GM18499 (cell line): ENCODE measurements around the gene HOXC6.

Experiments
- ATAC-seq: cut with Tn5 transposase; IDR thresholded peaks from one replicate; pipeline ENCODE4 v1.9.1; 2021; ENCODE audit warnings: moderate number of reproducible peaks; ENCODE audit not compliant: insufficient read depth, unreplicated experiment

The HOXC6 gene

GRCh38 chr12:54028314-54029201 is at the start of gene HOXC6:
Gene HOXC6, plus strand, starts transcription at chr12:54028440. Its CDS starts 82 bp downstream, at chr12:54028522.
- no peak for ATAC-seq

GRCh38 chr12:53978477-53979356 is 49.5 kb upstream of the HOXC6 start:
- no peak for ATAC-seq

GRCh38 chr12:53980104-53980801 is 48.0 kb upstream of the HOXC6 start:
- no peak for ATAC-seq

DNA sequence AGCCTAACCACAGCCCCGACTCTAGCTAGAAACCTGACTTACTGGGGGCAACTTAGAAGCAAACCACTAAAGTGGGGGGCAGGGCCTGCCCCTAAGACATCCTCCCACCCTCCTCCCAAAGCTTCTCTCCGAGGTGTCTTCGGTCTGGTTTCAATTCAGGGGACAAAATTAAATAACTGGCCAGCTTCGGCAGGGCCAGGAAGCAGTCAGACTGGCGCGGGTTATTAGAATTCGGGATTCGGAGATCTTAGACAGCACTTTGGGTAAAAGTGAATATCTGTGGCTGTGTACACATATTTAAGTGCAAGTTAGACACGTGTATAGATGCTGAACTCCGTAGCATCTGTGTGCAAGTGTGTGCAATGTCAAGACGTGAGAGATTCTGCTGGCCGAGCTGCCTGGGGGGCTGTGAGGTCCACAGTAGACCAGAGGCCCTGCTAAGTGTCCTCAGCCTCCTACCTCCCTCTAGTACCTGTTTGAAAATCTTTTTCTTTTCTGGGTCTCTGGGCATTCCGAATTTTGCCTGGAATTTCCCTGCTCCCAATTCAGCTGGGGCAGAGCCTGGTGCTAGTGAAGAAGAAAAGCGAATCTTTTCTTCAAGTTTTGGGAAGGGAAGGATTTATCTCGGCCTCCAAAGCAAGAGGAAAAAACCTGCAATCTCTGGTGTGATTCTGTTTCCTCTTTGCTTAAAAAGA is 47.3 kb upstream of the HOXC6 start:
- ATAC-seq: no peak

- no peak for ATAC-seq
These were observed 46.3 kb upstream of the HOXC6 start for GRCh38 chr12:53981634-53982565.

DNA sequence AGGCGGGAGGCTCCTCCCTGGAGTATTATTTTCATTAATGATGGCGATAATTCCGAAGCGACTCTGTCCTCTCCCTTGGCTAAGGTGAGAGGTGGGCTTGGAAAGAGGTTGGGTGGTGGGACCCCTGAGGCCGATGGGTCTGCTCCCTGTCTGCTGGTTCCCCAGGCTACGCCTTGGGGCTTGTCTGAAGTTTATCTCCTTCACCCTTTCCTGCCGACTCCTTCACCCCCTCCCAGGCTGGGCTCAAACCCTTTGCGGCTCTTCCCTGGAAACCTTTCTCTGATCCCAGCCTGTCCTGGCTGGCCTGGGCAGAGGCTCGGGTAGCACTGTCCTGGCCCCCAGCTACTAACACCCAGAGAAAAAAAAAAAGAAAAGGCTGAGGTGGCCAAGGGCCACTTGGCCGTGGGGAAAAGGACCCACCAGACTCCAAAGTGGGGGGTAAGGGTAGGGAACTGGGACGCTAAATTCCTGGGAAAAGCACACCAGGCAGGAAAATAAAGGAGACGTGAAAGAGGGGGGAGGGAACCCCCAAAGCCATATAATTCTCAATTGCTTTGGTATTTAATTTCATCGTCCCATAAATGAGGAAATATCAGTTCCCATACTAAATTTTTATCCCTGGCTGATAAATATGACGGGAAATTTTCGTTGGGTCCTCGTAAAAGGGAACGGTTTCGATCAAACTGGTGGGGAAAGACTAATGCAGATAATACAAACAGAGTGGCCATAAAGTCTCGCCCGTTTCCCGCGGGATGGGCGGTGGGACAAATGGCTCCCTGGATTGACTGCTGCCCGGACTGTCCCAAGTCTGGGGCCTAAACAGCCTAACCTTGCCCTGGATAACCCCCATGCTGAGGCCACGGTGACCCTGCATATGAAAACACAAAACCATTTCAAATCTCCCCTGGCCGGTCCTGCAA is 45.3 kb upstream of the HOXC6 start:
- ATAC-seq: no peak

DNA sequence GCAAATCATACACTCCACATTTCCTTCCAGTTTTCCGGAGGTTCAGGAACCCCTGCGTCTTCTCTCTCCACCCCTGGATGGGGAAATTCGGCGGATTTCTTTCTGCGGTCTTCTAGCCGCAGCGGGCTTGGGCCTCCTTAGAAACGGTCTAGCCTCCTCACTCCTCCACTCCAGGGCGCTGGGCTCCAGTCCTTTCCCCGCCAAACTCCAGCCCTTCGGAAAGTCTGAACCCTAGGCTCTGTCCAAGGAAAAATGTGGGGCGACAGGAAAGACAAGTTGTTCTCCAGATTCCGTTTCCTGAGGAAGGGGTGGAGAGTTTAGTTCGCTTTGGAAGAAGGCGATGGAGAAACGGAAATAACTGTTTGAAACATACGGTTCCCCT is 44.7 kb upstream of the HOXC6 start:
- ATAC-seq: no peak

- no peak for ATAC-seq
These were observed 44.2 kb upstream of the HOXC6 start for GRCh38 chr12:53983950-53984572.

GRCh38 chr12:53984901-53985691 is 43.1 kb upstream of the HOXC6 start, which contains the start of gene HOXC10:
Gene HOXC10, plus strand, starts transcription at chr12:53985146. Its CDS starts 114 bp downstream, at chr12:53985260.
- no peak for ATAC-seq

DNA sequence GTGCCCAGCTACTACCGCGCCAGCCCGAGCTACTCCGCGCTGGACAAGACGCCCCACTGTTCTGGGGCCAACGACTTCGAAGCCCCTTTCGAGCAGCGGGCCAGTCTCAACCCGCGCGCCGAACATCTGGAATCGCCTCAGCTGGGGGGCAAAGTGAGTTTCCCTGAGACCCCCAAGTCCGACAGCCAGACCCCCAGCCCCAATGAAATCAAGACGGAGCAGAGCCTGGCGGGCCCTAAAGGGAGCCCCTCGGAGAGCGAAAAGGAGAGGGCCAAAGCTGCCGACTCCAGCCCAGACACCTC is 42.6 kb upstream of the HOXC6 start:
- no peak for ATAC-seq

GRCh38 chr12:53985994-53986685 is 42.1 kb upstream of the HOXC6 start:
- ATAC-seq: no peak

DNA sequence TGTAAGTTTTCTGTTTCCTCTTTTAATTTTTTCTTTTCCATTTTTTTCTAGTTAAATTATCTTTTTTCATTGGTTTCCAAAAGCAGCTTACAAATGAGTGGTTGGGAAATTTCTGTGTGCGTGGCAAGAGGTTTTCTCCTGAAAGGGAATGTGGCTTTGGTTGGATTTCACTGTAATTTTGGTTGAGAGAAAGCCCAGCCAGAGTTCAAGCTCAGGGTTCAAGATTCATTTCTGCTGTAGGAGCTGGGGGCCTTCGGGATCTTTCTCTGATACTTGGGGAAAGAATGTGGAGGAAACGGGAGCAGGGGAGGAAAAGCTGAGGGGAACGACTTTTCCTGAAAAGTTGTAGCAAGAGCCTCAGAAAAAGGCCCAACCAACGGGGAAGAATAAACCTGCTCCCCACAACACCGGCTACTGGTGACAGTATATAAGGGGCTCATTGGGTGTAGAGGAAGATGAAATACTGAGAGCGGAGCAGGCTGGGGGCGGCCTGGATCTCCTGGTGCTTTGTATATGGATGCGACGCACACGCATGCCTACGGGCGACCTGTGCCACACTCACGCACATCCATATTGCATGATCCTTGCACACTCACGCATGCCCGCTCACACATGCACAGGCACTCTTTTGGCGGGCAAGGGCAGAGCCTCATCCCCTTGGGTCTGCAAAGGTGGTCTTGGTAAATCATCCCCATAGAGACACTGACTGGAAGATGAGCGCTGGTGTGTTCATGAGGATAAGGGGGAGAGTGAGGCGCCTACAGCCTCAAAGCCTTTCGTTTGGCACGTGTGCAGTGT is 41.4 kb upstream of the HOXC6 start:
- ATAC-seq: no peak

- no peak for ATAC-seq
These were observed 40.4 kb upstream of the HOXC6 start for GRCh38 chr12:53987787-53988230.

DNA sequence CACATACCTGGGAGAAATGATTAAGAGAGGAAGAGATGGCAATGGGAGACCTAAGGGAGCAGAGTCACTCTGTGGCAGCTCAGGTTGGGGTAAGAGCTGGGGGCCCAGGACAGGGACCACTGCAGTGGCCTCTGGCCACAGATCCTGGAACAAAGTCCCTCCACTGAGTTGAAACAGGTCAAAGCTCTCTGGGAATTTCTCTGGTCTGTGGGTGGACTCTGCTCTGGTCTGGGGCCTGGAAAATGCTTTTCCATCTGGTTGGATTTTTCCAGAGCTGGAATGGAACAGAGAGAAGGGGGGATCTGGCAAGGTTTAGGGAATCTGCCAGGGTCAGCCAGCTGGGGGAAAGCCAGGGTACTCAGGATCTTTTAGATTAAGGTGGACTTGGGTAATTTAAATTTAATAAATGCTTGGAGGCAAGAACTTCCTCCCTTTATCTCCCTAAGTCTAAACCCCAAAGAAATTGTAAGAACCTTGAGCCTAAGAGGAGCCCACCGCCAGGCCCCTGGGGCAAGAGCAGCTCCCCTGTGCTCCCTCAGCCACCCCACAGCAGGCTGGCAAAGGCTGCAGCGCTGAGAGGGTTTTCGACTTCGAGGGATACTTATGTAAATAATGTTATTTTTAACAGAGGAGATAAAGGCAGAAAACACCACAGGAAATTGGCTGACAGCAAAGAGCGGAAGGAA is 39.6 kb upstream of the HOXC6 start:
- no peak for ATAC-seq
